ENCODE data around the gene AGBL1. TPM values are rescaled to one million over a fixed set of nuclear protein-coding genes. Genes with fewer than 3 reads are reported as not detected.

The AGBL1 gene
- total RNA-seq, 2 experiments from 2014 or later = not detected

DNA sequence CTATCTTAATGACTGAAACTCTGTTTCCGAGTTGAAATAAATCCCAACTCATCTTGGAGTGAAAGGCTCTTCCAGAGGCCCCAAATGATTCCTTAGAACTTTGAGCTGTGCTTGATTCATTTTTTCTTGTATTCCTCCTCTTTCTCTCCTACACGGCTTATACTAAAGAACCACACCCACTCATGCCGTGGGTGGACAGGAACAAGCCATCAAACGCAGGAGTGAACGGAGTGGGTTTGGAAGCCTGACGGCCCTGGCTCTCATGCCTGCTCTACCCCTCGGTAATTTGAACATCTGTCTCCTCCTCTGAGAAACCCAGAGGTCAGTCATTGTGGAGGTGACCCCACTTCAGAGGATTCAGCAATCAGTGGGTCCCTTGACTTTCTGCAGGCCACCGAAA, 236.5 kb downstream of the AGBL1 start:
- no peaks in the 10 kb centered on the region for H3K4me1 Mint-ChIP-seq
- ATAC-seq (ENCODE audit: low read depth) (no peak), DNase-seq (no peak)
- peaks cover 2% of the 10 kb centered on the region for H3K27me3 Mint-ChIP-seq
- H3K36me3 Mint-ChIP-seq = no peaks in the 10 kb centered on the region
- no peak overlapping the region for H3K4me3 Mint-ChIP-seq
- H3K27ac Mint-ChIP-seq = no peak overlapping the region
- no peaks in the 10 kb centered on the region for H3K9me3 Mint-ChIP-seq
- POLR2A ChIA-PET = no interaction called here

DNA sequence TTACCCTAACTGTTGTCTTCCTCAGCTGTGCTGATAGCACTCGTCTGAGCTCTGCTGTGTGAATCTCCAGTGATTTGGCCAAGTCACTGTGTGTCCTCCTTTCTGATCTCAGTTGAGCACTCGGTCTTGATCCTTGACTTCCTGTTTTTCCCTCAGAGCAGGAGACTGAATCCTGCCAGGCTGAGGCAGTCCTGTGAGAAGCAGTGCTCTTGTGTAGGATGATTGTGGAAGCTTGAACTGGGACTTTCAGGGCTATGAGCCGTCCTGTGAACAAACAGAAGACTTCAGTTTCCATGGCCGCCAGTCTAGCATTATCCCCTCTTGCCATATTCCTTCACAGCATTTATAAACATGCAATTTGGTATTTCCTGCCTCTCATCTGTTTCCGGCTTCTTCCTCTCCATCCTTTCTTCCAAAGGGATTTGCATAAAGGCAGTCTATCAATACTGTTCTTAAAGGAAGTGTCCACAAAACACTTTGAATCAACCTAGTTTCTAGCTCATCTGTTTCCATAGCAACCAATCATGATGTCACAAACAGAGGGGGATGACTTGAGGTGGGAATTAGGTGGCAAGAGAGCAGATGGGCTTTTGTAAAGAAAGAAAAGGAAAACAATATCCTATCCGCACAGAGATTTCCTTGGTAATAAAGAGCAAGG, 237.2 kb downstream of the AGBL1 start:
- H3K9me3 Mint-ChIP-seq = no peaks in the 10 kb centered on the region
- ATAC-seq (ENCODE audit: low read depth) (no peak), DNase-seq (no peak)
- H3K36me3 Mint-ChIP-seq = no peaks in the 10 kb centered on the region
- H3K4me1 Mint-ChIP-seq = no peaks in the 10 kb centered on the region
- no peak overlapping the region for H3K27ac Mint-ChIP-seq
- H3K27me3 Mint-ChIP-seq = peaks cover 2% of the 10 kb centered on the region
- POLR2A ChIA-PET = no interaction called here
- no peak overlapping the region for H3K4me3 Mint-ChIP-seq

DNA sequence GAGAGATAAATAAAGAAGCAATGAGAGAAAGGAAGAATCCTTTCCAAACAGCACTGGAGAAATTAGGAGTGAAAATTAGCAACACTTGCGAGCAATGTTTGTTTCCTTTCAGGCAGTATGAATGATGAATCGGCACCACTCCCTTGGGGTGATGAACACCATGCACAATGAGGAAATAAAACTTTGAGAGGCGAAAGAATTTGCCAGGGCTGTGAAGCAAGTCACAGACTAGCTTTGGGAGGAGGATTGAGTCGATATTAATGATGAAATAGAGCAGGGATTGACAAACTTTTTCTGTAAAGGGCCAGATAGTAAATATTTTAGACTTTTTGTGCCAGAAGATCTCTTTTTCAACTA, 237.7 kb downstream of the AGBL1 start:
- peaks cover 2% of the 10 kb centered on the region for H3K27me3 Mint-ChIP-seq
- no peaks in the 10 kb centered on the region for H3K9me3 Mint-ChIP-seq
- no peak for ATAC-seq (ENCODE audit: low read depth)
- H3K4me3 Mint-ChIP-seq = no peak overlapping the region
- no peaks in the 10 kb centered on the region for H3K4me1 Mint-ChIP-seq
- DNase-seq = no peak
- POLR2A ChIA-PET = no interaction called here
- no peaks in the 10 kb centered on the region for H3K36me3 Mint-ChIP-seq
- no peak overlapping the region for H3K27ac Mint-ChIP-seq

DNA sequence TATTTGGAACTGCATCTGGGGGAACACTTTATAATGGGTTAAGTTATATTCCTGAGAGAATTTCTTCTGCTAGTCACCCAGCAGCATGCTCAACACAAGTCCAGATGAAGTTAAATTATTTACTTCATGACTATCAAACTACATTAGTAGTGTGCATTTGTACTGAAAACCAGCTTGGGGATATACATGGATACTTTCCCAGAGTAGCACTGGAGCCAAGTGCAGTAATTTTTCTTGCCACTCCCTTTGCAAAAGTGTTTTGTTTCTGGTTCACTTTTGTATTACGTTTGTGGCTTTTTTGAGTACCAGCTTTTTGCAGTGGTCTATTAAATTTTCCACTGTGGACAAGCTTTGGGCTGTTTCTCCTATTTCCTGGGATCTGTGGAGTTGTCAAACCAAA, 243.0 kb downstream of the AGBL1 start:
- H3K36me3 Mint-ChIP-seq = no peaks in the 10 kb centered on the region
- ATAC-seq (ENCODE audit: low read depth) = no peak
- POLR2A ChIA-PET = no interaction called here

DNA sequence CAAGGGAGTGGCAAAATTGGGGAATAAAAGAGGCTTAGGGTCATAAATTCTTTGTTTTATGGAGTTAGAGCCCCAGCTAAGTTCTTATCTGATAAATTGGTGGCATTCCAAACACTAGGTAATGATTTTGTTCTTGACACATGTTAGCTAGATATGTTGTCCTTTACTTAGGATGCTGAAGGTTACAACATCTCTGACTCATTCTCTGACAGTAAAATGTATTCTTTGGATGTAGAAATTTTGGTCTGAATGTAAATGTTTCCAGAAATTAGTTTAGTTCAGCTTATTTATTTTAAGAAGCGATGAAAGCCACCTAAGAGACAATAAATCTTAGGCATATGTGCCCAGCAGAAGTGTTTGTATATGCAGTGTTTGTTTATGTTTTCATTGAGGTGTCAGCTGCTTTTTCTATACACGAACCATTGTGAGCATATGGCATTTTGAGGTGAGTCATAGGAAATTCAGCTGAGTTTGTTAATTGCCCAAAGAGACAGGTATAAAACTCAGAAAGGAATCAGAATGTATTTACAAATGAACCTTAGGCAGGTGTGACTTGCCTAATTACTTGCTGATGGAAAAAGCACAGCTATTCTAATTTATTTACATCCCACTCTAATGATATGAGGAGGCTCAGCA, 247.7 kb downstream of the AGBL1 start:
- Mint-ChIP-seq H3K4me3 (no peak overlapping the region), H3K27ac (no peak overlapping the region), H3K4me1 (no peaks in the 10 kb centered on the region), H3K27me3 (no peaks in the 10 kb centered on the region), H3K36me3 (no peaks in the 10 kb centered on the region), H3K9me3 (no peaks in the 10 kb centered on the region)
- ATAC-seq (ENCODE audit: low read depth) = no peak
- POLR2A ChIA-PET = no interaction called here
- DNase-seq = no peak

More for the DNA sequence above, 243.0 kb downstream of the AGBL1 start:
- Mint-ChIP-seq H3K27me3 (peaks cover 2% of the 10 kb centered on the region), H3K4me1 (no peaks in the 10 kb centered on the region), H3K4me3 (no peak overlapping the region), H3K9me3 (no peaks in the 10 kb centered on the region), H3K27ac (no peak overlapping the region)
- DNase-seq = no peak

DNA sequence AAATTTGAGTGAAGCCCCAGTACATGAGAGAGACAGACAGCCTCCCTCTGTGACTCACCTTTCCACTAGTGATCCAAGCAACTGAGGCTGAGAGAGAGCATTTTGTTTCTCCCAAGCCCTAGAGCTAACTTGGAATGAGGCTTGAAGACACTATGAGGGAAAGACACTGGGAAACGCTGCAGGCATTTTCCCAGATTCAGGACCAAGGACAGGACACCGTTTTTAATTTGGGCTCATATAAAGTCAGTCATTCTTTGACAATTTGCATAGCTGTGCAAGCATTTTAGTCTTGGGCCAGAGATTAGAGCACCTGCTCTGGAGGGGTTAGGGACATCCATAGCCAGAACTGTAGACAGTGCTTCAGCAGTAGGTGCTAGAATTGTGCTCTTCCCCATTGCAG, 249.0 kb downstream of the AGBL1 start:
- no peak for ATAC-seq (ENCODE audit: low read depth)
- Mint-ChIP-seq H3K4me1 (no peaks in the 10 kb centered on the region), H3K27me3 (no peaks in the 10 kb centered on the region), H3K27ac (no peak overlapping the region), H3K36me3 (no peaks in the 10 kb centered on the region), H3K4me3 (no peak overlapping the region), H3K9me3 (no peaks in the 10 kb centered on the region)
- DNase-seq = no peak
- POLR2A ChIA-PET = no interaction called here

DNA sequence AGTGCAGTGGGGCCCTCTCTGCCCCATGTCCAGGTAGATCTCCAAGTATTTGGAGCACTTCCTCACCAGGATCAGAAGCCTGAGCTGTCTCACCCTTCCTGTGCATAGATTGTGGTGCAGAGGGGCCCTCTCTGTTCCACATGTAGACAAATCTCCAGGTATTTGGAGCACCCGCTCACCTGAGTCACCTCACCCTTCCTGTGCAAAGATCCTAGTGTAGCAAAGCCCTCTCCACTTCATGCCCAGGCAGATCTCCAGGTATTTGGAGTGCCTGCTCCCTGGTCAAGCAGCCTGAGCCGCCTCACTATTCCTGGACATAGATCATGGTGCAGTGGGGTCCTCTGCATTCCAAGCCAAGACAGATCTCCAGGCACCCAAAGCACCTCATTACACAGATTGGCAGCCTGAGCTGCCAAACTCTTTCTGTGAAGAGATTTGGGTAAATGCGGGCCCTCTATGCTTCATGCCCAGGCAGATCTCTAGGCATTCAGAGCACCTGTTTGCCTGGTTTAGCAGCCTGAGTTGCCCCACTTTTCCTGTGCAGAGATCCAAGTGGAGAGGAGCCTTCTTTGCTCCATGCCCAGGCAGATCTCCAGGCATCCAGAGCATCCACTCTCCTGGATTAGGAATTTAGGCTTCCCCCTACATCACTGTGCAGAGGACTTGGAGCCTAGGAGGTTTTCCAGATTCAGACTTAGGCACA, 249.8 kb downstream of the AGBL1 start:
- H3K27ac Mint-ChIP-seq = no peak overlapping the region
- H3K36me3 Mint-ChIP-seq = no peaks in the 10 kb centered on the region
- DNase-seq = no peak
- POLR2A ChIA-PET = no interaction called here
- H3K9me3 Mint-ChIP-seq = no peaks in the 10 kb centered on the region
- no peak for ATAC-seq (ENCODE audit: low read depth)
- H3K4me3 Mint-ChIP-seq = no peak overlapping the region
- H3K4me1 Mint-ChIP-seq = no peaks in the 10 kb centered on the region
- H3K27me3 Mint-ChIP-seq = no peaks in the 10 kb centered on the region

DNA sequence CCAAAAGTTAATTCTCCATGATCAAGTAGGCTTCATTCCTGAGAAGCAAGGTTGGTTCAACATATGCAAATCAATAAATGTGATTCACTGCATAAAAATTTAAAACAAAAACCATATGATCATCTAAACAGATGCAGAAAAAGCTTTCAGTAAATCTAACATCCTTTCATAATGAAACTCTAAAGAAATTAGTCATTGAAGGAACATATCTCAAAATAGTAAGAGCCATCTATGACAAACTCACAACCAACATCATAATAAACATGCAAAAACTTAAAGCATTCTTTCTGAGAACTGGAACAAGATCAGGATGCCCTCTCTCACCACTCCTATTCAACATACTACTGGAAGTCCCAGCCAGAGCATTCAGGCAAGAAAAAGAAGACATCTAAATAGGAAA, 254.1 kb downstream of the AGBL1 start:
- H3K36me3 Mint-ChIP-seq = no peaks in the 10 kb centered on the region
- no peak overlapping the region for H3K27ac Mint-ChIP-seq
- H3K27me3 Mint-ChIP-seq = no peaks in the 10 kb centered on the region
- no peaks in the 10 kb centered on the region for H3K4me1 Mint-ChIP-seq
- POLR2A ChIA-PET = no interaction called here
- H3K4me3 Mint-ChIP-seq = no peak overlapping the region
- ATAC-seq (ENCODE audit: low read depth) = no peak
- no peak for DNase-seq
- no peaks in the 10 kb centered on the region for H3K9me3 Mint-ChIP-seq

DNA sequence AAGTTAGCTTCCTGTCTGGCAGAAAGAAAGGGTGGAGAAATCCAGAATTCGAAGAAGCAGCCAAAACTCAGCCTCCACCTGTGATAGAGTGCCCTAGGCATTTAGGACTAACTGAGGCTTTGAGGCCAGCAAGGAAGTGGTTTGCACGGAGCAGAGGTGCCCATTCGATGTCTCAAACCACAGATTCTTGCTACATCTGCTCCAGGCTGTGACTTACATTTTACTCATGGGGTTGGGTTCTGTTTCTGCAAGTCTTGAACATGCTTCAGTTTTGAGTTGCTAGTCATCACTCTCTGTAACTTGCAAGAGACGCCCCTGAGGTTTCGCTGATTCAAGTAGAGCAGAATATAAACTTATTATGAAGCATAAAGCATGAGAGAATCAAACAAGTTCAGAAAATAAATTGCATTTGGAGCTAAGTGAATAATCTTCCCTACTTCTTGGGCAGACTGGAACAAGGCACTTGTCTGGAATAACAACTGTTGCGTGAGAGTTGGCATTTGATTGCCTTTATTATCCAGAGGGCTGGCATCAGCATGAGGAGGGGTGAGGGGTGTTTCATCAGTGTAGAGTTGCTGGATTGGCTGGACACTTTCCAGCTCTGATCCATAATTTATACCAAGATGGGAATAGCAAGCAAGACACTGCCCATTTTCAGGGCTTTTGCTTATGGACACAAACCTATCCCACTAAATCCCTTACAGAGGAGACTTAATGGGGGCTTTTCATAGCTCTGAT, 256.5 kb downstream of the AGBL1 start:
- no peaks in the 10 kb centered on the region for H3K27me3 Mint-ChIP-seq
- POLR2A ChIA-PET = no interaction called here
- no peaks in the 10 kb centered on the region for H3K4me1 Mint-ChIP-seq
- DNase-seq (no peak), ATAC-seq (ENCODE audit: low read depth) (no peak)
- H3K9me3 Mint-ChIP-seq = no peaks in the 10 kb centered on the region
- H3K4me3 Mint-ChIP-seq = no peak overlapping the region
- H3K27ac Mint-ChIP-seq = no peak overlapping the region
- no peaks in the 10 kb centered on the region for H3K36me3 Mint-ChIP-seq

DNA sequence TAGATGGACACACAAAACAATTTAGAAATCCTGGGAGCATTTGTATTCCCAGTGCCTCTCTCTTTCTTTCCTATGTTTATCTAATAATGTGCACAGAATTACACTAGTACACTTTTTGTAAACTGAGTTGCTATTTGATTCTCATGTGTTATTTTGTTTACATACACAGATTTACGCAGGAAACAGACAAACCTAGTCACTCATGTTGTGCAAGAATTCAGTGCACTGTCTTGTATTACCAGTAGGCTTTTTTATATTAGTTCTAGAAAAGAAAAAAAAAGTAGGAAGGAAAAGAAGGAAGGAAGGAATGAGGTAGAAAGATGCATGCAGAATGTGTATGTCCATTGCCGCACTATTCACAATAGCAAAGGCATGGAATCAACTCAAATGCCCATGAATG, 257.4 kb downstream of the AGBL1 start:
- ATAC-seq (ENCODE audit: low read depth) = no peak
- POLR2A ChIA-PET = no interaction called here
- Mint-ChIP-seq H3K9me3 (no peaks in the 10 kb centered on the region), H3K4me3 (no peak overlapping the region), H3K4me1 (no peaks in the 10 kb centered on the region), H3K36me3 (no peaks in the 10 kb centered on the region), H3K27ac (no peak overlapping the region), H3K27me3 (no peaks in the 10 kb centered on the region)
- no peak for DNase-seq

DNA sequence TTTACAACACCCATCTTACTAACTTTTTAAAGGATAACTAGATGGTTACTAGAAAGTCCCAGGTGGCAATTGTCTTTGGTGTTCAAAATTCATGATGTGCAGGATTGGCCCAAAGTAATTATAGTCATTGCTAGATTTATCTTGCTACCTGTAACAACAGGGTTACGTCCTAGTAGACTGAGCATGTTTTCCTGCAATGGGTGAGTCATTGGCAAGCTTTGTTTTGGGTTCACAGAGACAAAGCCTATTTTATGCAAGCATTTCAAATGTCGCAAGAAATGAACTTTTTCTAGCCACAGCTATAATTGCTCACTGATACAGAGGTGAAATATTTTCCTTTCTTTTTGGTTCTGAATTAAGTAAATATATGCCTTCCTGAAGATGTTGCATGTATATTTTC, 267.6 kb downstream of the AGBL1 start:
- Mint-ChIP-seq H3K36me3 (no peaks in the 10 kb centered on the region), H3K4me1 (no peaks in the 10 kb centered on the region), H3K27me3 (peaks cover 3% of the 10 kb centered on the region), H3K9me3 (no peaks in the 10 kb centered on the region), H3K4me3 (no peak overlapping the region), H3K27ac (no peak overlapping the region)
- POLR2A ChIA-PET = no interaction called here
- ATAC-seq (ENCODE audit: low read depth) = no peak
- DNase-seq = no peak

DNA sequence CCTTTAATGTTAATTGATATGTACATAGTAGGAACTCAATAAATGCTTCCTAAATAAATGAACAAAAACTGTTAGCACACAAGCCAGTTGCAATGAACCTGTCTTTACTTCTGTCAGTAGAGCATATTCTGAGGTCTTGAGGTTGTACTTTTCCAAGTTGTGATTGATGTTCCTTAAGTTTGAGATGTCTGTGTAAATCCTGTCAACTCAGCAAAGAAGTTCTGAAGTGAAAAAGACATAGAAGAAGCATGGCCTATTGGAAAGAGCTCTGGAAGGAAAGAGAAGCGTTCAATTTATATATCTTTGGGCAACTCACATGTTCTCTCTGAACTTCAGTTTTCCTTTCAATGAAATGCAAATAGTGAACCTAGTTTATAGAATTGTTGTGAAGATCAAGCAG, 269.9 kb downstream of the AGBL1 start:
- Mint-ChIP-seq H3K4me1 (no peaks in the 10 kb centered on the region), H3K27me3 (peaks cover 3% of the 10 kb centered on the region), H3K27ac (no peak overlapping the region), H3K36me3 (no peaks in the 10 kb centered on the region), H3K9me3 (no peaks in the 10 kb centered on the region), H3K4me3 (no peak overlapping the region)
- ATAC-seq (ENCODE audit: low read depth) = no peak
- POLR2A ChIA-PET = no interaction called here
- no peak for DNase-seq

DNA sequence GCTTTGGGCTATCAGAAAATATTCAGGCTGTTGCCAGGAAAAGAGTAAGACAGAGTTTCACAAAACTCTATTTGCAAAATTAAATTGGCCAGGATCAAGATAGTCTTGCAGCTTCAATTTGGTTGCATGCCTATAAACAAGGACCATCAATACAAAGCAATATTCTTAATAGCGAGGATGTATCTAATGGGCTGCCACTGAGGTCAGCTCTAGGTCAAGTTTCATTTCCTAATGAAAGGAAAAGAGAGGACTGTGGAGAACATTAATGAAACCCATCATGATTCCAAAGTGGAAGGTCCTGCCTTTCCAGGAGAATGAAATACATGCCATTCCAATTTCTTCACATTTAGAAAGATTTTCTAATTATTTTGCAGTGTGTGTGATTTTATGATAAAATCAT, 273.5 kb downstream of the AGBL1 start:
- Mint-ChIP-seq H3K36me3 (no peaks in the 10 kb centered on the region), H3K27ac (no peak overlapping the region), H3K27me3 (no peaks in the 10 kb centered on the region), H3K4me3 (no peak overlapping the region), H3K4me1 (no peaks in the 10 kb centered on the region), H3K9me3 (no peaks in the 10 kb centered on the region)
- ATAC-seq (ENCODE audit: low read depth) (no peak), DNase-seq (no peak)
- POLR2A ChIA-PET = no interaction called here

DNA sequence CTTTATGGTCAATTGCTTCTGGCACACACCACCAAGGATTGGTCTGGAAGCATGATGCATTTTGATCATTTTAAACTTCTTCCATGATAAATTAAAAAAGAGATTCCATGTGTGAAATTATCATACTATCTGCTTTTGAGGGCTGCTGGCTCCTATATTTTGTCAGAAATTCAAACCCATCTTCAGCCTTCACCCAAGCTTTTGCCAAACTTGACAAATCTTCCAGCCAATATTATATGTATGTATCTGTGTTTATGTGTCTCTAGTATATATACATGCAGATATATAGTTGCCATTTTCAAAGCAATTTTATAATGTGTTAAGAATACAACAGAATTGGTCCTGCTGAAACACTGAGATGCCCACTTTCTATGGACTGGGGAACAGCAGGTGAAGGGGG, 275.7 kb downstream of the AGBL1 start:
- POLR2A ChIA-PET = interaction anchor here (0.7 kb wide), 1 partner anchor 25 kb away, joined by 3 read pairs; no protein-coding TSS in a partner anchor
- Mint-ChIP-seq H3K4me1 (no peaks in the 10 kb centered on the region), H3K36me3 (no peaks in the 10 kb centered on the region), H3K27ac (no peak overlapping the region), H3K4me3 (no peak overlapping the region), H3K9me3 (no peaks in the 10 kb centered on the region), H3K27me3 (no peaks in the 10 kb centered on the region)
- no peak for DNase-seq
- ATAC-seq (ENCODE audit: low read depth) = no peak

All from activated naive CD8-positive, alpha-beta T cell treated with anti-CD3 and anti-CD28 coated beads, Interleukin-2, amount 10 ng/mL, durations not matched to agents 7 days and 5 days (primary cell).